GM12878 (cell line): ENCODE results near the gene DNAAF8. TPM values are rescaled to one million over a fixed set of nuclear protein-coding genes. Genes with fewer than 3 reads are reported as not detected.

ENCODE experiments used
- ATAC-seq: fragments of 200-7000 bp; cut with Tn5 transposase; 3 replicates; pipeline ENCODE4 v1.9.1; 2020; ENCODE audit warnings: mild to moderate bottlenecking, moderate library complexity
- BruUV-seq: library from RNA; stranded (reverse); fragments of 400-500 nt; replicated peaks from 2 replicates; lab custom pipeline; 2021; lab: Mats Ljungman, UMichigan
- CTCF ChIA-PET: fragments of 300-600 bp; sonication (Branson Sonifier 250); formaldehyde crosslinking; extraction: SDS; loops from one replicate; lab custom pipeline; 2021; ENCODE audit warnings: inconsistent platforms; lab: Yijun Ruan, JAX
- POLR2A ChIA-PET: fragments of 350-600 bp; formaldehyde crosslinking; extraction: SDS; loops from one replicate; lab custom pipeline; 2021; ENCODE audit warnings: inconsistent platforms; lab: Charles Lee
- RAD21 ChIA-PET: fragments of 300-600 bp; sonication (Branson Sonifier 250); formaldehyde crosslinking; loops from one replicate; lab custom pipeline; 2023; ENCODE audit warnings: antibody characterized with exemption; ENCODE audit not compliant: unreplicated experiment; lab: Charles Lee
- SMC1A ChIA-PET: fragments of 300-600 bp; sonication (Branson Sonifier 250); formaldehyde crosslinking; loops from one replicate; lab custom pipeline; 2023; ENCODE audit not compliant: unreplicated experiment, uncharacterized antibody; lab: Charles Lee
- DNase-seq: peaks from one replicate; pipeline ENCODE4 v3.0.0-alpha.2; 2011; ENCODE audit warnings: low read depth, low spot score
- FAIRE-seq: peaks from 3 replicates; lab custom pipeline; 2011; peaks lifted over from hg19 to GRCh38; lab: Jason Lieb, UNC
- H2AFZ ChIP-seq: 2 replicates; pipeline ENCODE4 v1.6.0; 2011; ENCODE audit warnings: low read depth, low read length, control low read depth; ENCODE audit not compliant: control insufficient read depth
- H3K27ac ChIP-seq: 2 replicates; pipeline ENCODE4 v1.5.1; 2011; ENCODE audit warnings: control low read depth; ENCODE audit not compliant: control insufficient read depth, insufficient read depth
- H3K27me3 ChIP-seq, 2 experiments: replicated peaks in 1 of 2; 2 replicates each; pipeline versions ENCODE4 v1.6.0 to v1.6.1; 2011; ENCODE audit warnings: low read length in 1 of 2; ENCODE audit not compliant: control insufficient read depth in 2 of 2, insufficient read depth in 2 of 2
- H3K36me3 ChIP-seq, 2 experiments: 2 replicates each; pipeline ENCODE4 v1.5.1; 2011; ENCODE audit warnings: low read length in 1 of 2; ENCODE audit not compliant: control insufficient read depth in 2 of 2, insufficient read depth in 2 of 2
- H3K4me1 ChIP-seq: 2 replicates; pipeline ENCODE4 v1.6.1; 2011; ENCODE audit warnings: mild to moderate bottlenecking, low read length, moderate library complexity, mixed read lengths; ENCODE audit not compliant: control insufficient read depth, insufficient read depth
- H3K4me2 ChIP-seq: 2 replicates; pipeline ENCODE4 v1.6.0; 2011; ENCODE audit warnings: control low read depth; ENCODE audit not compliant: control insufficient read depth, insufficient read depth
- H3K4me3 ChIP-seq: fragments of 200-600 bp; sonication (generic); 2 replicates; pipeline ENCODE4 v1.5.1; 2016
- H3K79me2 ChIP-seq: 2 replicates; pipeline ENCODE4 v1.6.0; 2011; ENCODE audit warnings: low read length; ENCODE audit not compliant: control insufficient read depth, insufficient read depth
- H3K9ac ChIP-seq: 2 replicates; pipeline ENCODE4 v1.8.0; 2011; ENCODE audit warnings: low read length, control low read depth, mixed read lengths; ENCODE audit not compliant: control insufficient read depth, insufficient read depth
- H3K9me3 ChIP-seq: replicated peaks from 3 replicates; pipeline ENCODE4 v1.5.1; 2011; ENCODE audit warnings: mild to moderate bottlenecking, low read length; ENCODE audit not compliant: control insufficient read depth, insufficient read depth
- H4K20me1 ChIP-seq: 2 replicates; pipeline ENCODE4 v1.6.0; 2011; ENCODE audit not compliant: control insufficient read depth, insufficient read depth
- CBX5 ChIP-seq: sonication (generic); IDR thresholded peaks from 2 replicates; pipeline ENCODE4 v1.6.1; 2016; ENCODE audit warnings: low read depth, moderate library complexity, mild to moderate bottlenecking, inconsistent platforms
- EED ChIP-seq: sonication (generic); IDR thresholded peaks from 2 replicates; pipeline ENCODE4 v1.6.1; 2016; ENCODE audit warnings: antibody characterized with exemption, low read depth
- EP300 ChIP-seq, 2 experiments: fragments of 150-350 bp in 1 of 2; IDR thresholded peaks; 2 replicates each; pipeline ENCODE4 v1.6.1; 2011 to 2012; ENCODE audit warnings: low read depth in 2 of 2, low read length in 2 of 2, borderline replicate concordance in 1 of 2, improper control_type of control experiment in 1 of 2, inconsistent platforms in 1 of 2; ENCODE audit not compliant: control insufficient read depth in 1 of 2
- HDGF ChIP-seq: fragments of 450-650 bp; IDR thresholded peaks from 2 replicates; pipeline ENCODE4 v1.6.1; 2016; ENCODE audit warnings: antibody characterized with exemption
- IKZF1 ChIP-seq: fragments of 450-650 bp; conservative IDR thresholded peaks from 2 replicates; pipeline ENCODE4 v1.6.1; 2017; ENCODE audit warnings: antibody characterized with exemption, mild to moderate bottlenecking
- NRF1 ChIP-seq: conservative IDR thresholded peaks from 2 replicates; pipeline ENCODE4 v1.6.1; 2011; ENCODE audit warnings: mild to moderate bottlenecking, low read depth, low read length, improper control_type of control experiment
- PAX8 ChIP-seq: fragments of 450-650 bp; IDR thresholded peaks from 2 replicates; pipeline ENCODE4 v1.6.1; 2017; ENCODE audit warnings: mild to moderate bottlenecking, moderate library complexity
- POLR2A ChIP-seq: IDR thresholded peaks from 2 replicates; pipeline ENCODE4 v1.6.1; 2011; ENCODE audit warnings: low read depth, mild to moderate bottlenecking, low read length
- SUZ12 ChIP-seq: fragments of 200-600 bp; sonication (generic); IDR thresholded peaks from one replicate; pipeline ENCODE4 v1.6.1; 2018; ENCODE audit warnings: antibody characterized with exemption, mild to moderate bottlenecking; ENCODE audit not compliant: unreplicated experiment
- WGBS: methylation state at CpG from one replicate; pipeline ENCODE4 v1.1.6; 2016; ENCODE audit warnings: low lambda C conversion rate; ENCODE audit not compliant: insufficient replicate concordance, insufficient coverage; ENCODE audit errors: missing lambda C conversion rate; 5-methylcytosine and 5-hydroxymethylcytosine counted together
- in situ Hi-C: fragments of 300-500 bp; cut with MboI; formaldehyde crosslinking; loops from 9 replicates; pipeline ENCODE4 v1.14.3; 2018; ENCODE audit warnings: mixed read lengths
- intact Hi-C: fragments of 100-400 bp; cut with micrococcal nuclease; formaldehyde crosslinking; loops from one replicate; pipeline ENCODE4 v1.14.2; 2022; ENCODE audit not compliant: unreplicated experiment
- polyA plus RNA-seq, 11 experiments: library from polyadenylated mRNA; depleted of rRNA in 4 of 11; unstranded in 6 of 11; stranded (reverse) in 5 of 11; fragments of >200 nt; fragmentation: Nextera tagmentation in 4 of 11; fragmentation: Illumina TruSeq in 1 of 11; extraction: Ambion mirVana in 4 of 11; extraction: Trizol in 1 of 11; gene quantifications; 1 replicate in 1 of 11; 2 replicates in 10 of 11; pipeline versions ENCODE4 v1.2.1 to v1.2.3, GENCODE V29; 2011 to 2016; ENCODE audit warnings: inconsistent platforms in 2 of 11, missing spikeins in 2 of 11, low read depth in 1 of 11
- total RNA-seq, 4 experiments: library from RNA; depleted of rRNA in 3 of 4; stranded (reverse); fragments of >200 nt in 3 of 4; fragmentation: Illumina TruSeq in 1 of 4; extraction: Trizol in 1 of 4; gene quantifications; 2 replicates each; pipeline versions ENCODE4 v1.2.1 to v1.2.3, GENCODE V29; 2013 to 2021
- TF ChIP-seq, protein P1 (sequence below): IDR thresholded peaks from 2 replicates; pipeline ENCODE4 v1.6.1; 2011; ENCODE audit warnings: mild to moderate bottlenecking, low read depth, low read length, moderate library complexity; ENCODE audit not compliant: insufficient replicate concordance
- TF ChIP-seq, protein P2 (sequence below), 3 experiments: IDR thresholded peaks in 2 of 3; conservative IDR thresholded peaks in 1 of 3; 2 replicates each; pipeline ENCODE4 v1.5.1; 2011; ENCODE audit warnings: low read depth in 3 of 3, low read length in 3 of 3, mild to moderate bottlenecking in 3 of 3, control low read depth in 2 of 3, moderate library complexity in 2 of 3, inconsistent platforms in 1 of 3, mixed read lengths in 1 of 3; ENCODE audit not compliant: control insufficient read depth in 2 of 3, insufficient read depth in 1 of 3; ENCODE audit errors: extremely low read depth in 1 of 3

Gene DNAAF8
- total and polyA plus RNA-seq, 10 of the 15 experiments (the other 5 are each of a cell fraction or from before 2014, with no cell fraction given), result 0.01 to 0.78 (median 0.22) TPM; not detected in 2

DNA sequence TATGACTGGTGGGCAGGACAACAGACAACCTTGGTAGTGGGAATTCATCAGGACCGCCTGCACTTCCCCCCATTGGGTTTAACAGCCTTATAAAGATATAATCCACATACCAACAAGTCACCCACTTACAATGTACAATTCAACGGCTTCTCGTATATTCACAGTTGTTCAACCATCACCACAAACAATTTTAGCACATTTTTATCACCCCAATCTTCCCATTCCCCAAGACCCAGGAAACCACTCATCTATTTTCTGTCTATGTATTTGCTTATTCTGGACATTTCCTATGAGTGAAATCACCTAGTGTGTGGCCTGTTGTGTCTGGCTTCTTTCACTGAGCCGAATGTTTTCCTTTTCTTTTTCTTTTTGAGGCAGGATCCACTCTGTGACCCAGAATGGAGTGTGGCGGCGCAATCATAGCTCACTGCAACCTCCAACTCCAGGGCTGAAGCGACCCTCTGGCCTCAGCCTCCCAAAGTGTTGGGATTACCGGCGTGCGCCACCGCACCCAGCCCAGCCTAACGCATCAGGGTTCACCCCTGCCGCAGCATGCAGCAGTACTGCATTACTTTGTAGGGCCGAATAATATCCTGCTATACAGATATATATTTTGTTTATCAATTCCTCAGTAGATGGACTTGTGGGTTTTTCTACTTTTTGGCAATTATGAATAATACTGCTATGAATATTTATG lies 11.1 kb upstream of the DNAAF8 start:
- 93% methylated on average over 14 of the region's 14 CpGs for WGBS
- H3K27me3 ChIP-seq, result no peaks in the 10 kb centered on the region
- TF ChIP-seq SUZ12 (no peak), EP300 (IDR thresholded peaks at IDR 0.05; ENCODE audit: borderline replicate concordance in 1 of 2, control insufficient read depth in 1 of 2, low read depth in 2 of 2, low read length in 2 of 2) (no peak), PAX8 (no peak), IKZF1 (no peak), NRF1 (no peak), POLR2A (no peak), EED (no peak), HDGF (no peak), CBX5 (no peak)
- TF ChIP-seq, protein P1, sequence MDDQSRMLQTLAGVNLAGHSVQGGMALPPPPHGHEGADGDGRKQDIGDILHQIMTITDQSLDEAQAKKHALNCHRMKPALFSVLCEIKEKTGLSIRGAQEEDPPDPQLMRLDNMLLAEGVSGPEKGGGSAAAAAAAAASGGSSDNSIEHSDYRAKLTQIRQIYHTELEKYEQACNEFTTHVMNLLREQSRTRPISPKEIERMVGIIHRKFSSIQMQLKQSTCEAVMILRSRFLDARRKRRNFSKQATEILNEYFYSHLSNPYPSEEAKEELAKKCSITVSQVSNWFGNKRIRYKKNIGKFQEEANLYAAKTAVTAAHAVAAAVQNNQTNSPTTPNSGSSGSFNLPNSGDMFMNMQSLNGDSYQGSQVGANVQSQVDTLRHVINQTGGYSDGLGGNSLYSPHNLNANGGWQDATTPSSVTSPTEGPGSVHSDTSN, result no peak
- TF ChIP-seq, protein P2, sequence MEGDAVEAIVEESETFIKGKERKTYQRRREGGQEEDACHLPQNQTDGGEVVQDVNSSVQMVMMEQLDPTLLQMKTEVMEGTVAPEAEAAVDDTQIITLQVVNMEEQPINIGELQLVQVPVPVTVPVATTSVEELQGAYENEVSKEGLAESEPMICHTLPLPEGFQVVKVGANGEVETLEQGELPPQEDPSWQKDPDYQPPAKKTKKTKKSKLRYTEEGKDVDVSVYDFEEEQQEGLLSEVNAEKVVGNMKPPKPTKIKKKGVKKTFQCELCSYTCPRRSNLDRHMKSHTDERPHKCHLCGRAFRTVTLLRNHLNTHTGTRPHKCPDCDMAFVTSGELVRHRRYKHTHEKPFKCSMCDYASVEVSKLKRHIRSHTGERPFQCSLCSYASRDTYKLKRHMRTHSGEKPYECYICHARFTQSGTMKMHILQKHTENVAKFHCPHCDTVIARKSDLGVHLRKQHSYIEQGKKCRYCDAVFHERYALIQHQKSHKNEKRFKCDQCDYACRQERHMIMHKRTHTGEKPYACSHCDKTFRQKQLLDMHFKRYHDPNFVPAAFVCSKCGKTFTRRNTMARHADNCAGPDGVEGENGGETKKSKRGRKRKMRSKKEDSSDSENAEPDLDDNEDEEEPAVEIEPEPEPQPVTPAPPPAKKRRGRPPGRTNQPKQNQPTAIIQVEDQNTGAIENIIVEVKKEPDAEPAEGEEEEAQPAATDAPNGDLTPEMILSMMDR (IDR thresholded peaks at IDR 0.05 in 2 of 3, conservative IDR thresholded peaks at IDR 0.05 in 1 of 3; ENCODE audit: control insufficient read depth in 2 of 3, extremely low read depth in 1 of 3, insufficient read depth in 1 of 3, low read depth in 3 of 3, low read length in 3 of 3), result no peak
- peaks cover 7% of the 10 kb centered on the region; the same call in 1 of the 2 replicates for H3K4me1 ChIP-seq
- H3K27ac ChIP-seq, result no peak overlapping the region
- DNase-seq (no peak), FAIRE-seq (no peak), ATAC-seq (no peak)
- no TSS peak for BruUV-seq
- no peak overlapping the region for H2AFZ ChIP-seq
- no peak overlapping the region for H3K4me3 ChIP-seq
- no peaks in the 10 kb centered on the region for H4K20me1 ChIP-seq
- H3K4me2 ChIP-seq, result no peak overlapping the region
- POLR2A ChIA-PET, result no interaction called here
- SMC1A ChIA-PET, result no interaction called here
- in situ Hi-C loops (no loop called here), intact Hi-C loops (no loop called here)
- no peaks in the 10 kb centered on the region for H3K79me2 ChIP-seq
- no peak overlapping the region for H3K9ac ChIP-seq
- H3K36me3 ChIP-seq, result peaks cover 0 to 2% of the 10 kb centered on the region in 2 experiments; a peak in 2 of 4 replicates
- no peaks in the 10 kb centered on the region for H3K9me3 ChIP-seq
- RAD21 ChIA-PET, result interaction anchor here (0.6 kb wide), 1 partner anchor 140 kb away, joined by 4 read pairs; no protein-coding TSS in a partner anchor
- CTCF ChIA-PET, result interaction anchor here (0.6 kb wide), 1 partner anchor 232 kb away, joined by 3 read pairs; no protein-coding TSS in a partner anchor
